GM19240 (cell line): ENCODE measurements around the gene BHMT2.

ENCODE experiments used
- DNase-seq: peaks from one replicate; pipeline ENCODE4 v3.0.0; 2011; ENCODE audit warnings: low spot score; ENCODE audit not compliant: insufficient read length

The BHMT2 gene

GRCh38 chr5:79059674-79060073 is 9.9 kb upstream of the BHMT2 start:
- DNase-seq, result no peak

- no peak for DNase-seq
Measured at GRCh38 chr5:79062436-79062835, 7.1 kb upstream of the BHMT2 start.

DNA sequence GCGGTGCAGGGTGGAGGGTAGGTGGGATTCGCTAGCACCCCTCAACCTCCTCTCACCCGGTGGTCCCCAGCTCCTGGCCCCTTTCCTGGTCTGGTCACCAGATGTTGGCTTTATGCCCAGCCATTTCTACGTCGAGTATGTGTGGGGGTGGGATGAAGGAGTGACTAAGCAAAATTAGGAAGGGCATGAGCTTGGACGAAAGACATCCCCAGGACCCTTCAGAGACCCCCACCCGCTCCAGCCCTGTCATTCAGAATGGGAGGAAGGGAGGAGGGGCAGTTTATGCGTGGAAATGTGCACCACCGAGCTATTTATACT is 742 bp downstream of the BHMT2 start:
- no peak for DNase-seq

GRCh38 chr5:79074641-79075040 is 5.1 kb downstream of the BHMT2 start:
- DNase-seq, result no peak

DNA sequence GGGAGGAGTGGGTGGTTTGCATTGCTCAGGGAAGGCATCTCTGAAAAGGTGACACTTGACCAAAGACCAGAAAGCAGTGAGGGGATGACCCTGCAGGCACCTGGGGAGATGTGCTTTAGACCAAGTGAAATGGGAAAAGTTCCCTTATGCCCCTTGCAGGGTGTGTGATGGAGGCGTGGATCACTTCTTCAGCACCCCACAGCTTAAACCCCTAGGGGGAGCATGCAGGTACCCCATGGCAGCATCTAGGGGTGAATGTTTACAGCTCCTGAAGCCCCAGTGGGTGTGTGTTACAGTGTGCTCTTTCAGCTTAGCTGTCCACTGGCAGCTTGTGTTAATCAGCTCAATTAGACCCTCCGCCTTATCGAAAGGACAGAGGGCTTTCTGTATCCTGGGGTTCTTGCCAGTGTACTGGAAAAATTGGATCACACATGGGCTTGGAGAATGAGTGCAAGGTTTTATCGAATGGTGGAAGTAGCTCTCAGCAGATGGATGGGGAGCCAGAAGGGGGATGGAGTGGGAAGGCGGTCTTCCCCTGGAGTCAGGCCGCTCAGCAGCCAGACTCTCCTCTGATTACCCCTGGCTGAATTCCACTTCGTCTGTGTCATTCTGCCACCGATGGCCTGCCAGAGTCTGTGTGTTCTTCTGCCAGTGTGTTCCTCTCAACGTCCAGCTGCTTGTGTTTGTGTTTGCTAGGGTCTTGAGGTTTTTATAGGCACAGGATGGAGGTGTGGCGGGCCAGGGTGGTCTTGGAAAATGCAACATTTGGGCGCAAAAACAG is 6.3 kb downstream of the BHMT2 start:
- DNase-seq, result no peak

DNA sequence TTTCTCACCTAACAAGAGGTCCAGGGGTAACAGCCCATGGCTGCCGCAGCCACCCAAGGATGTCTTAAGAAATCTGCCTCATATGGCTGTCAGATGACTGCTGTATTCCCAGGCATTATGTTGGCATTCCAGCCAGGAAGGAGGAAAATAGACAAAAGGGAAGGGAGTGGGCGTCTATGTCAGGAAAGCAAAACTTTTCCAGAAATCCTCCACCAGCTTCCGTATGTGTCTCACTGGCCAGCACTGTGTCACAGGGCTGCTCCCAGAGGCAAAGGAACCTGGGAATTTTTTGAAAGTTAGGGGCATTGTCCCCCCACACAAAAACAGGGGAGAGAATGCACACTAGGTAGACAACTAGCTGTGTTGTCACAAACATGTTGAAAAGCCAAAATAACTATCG is 7.3 kb downstream of the BHMT2 start:
- DNase-seq, result no peak

- no peak for DNase-seq
Measured at GRCh38 chr5:79077680-79078365, 8.3 kb downstream of the BHMT2 start.

DNA sequence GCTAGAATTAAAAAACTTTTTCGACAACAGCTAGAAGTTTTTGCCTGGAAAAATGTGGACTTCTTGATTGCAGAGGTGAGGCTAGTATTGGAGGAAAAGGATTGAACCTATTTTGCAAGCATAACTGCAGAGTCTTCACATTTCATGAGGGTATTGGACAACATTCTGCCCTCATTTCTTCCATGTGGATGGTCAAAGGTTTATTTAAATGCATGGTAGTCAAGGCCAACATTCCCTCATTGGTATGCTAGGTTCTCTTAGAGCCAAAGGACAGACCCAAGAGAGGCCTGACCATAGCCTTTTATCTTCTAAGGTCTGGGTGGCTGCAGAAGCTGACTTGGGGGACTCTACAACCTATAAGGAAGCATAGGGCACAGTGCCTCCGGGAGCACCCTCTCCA is 11.2 kb downstream of the BHMT2 start:
- DNase-seq, result no peak

- no peak for DNase-seq
Measured at GRCh38 chr5:79081779-79082178, 12.2 kb downstream of the BHMT2 start.

DNA sequence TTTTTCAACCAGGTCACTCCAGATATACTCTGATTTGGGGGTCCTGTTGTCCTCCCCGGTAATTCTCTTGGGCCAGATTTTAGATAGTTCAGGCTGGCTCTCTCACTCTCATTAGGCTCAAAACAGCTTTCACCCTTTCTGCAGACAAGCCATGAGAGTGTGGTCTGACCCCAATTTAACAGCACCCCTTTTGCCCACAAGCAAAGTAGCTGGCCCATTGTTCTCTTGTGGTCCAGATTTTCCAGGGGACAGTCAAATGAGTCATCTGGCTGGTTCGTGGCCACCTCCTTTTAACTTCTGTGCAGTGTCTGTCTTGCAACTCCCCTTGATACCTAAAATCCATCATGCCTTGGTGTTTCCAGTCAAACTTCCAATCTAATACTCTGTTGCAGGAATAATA is 16.5 kb downstream of the BHMT2 start:
- DNase-seq, result no peak

DNA sequence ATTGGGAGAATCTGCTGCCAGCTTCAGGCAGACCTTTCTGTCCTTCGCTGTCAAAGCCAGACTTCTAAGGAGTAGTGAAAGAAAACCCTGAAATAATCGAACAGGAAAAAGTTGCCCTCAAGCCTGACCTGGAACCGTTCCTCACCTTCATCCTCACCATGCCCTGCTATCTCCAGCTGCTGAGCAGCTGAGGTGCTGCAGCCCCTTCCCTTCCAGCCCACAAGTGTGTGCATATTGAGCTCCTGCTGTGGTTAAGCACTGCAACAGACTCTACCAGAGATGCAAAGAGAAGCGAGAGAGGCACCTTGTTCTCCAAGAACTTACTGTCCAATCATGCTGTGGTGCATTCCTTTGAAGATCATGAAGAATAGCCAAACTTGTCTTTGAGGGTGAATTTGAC is 18.9 kb downstream of the BHMT2 start:
- DNase-seq, result no peak

GRCh38 chr5:79091064-79091463 is 21.5 kb downstream of the BHMT2 start:
- DNase-seq, result no peak

DNA sequence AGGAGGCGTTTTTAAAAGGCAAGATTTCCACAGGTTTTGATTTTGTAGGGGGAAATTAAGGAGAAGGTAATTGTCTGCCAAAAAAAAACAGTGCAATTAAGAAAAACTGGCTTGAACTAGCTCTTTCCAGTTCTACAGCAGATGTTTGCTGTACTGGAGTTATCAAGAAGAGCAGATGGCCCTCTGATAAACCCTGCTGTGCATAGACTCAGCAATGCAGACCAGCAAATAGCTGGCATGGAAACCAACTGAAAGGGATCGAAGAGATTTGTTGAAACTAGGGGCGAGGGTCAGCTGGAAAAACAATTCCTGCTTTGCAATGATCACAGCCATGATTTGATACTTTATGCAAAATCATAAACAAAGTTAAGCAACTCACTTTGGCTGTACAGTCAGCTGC is 24.2 kb downstream of the BHMT2 start:
- no peak for DNase-seq

- DNase-seq, result no peak
Measured at GRCh38 chr5:79105868-79106267, 36.3 kb downstream of the BHMT2 start.

GRCh38 chr5:79107020-79107796 is 37.6 kb downstream of the BHMT2 start:
- DNase-seq, result no peak

DNA sequence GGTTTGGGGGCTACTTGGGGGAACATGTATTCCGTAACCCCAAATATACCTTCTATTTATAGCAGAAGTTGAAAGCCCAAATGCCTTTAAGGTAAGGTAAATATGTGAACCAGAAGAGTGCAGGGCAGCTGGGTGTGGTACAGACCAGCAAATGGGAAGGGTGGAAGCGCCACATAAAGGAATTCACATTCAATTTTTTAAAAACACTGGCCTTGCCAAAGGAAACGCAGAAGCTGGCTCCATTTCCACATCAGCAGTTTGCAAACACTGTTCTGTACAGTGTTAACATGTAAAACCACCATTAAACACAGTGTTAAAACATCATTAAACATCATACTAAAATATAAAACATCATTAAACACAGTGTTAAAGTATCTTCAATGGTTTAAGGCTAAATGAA is 38.5 kb downstream of the BHMT2 start:
- DNase-seq, result no peak

- DNase-seq, result no peak
Measured at GRCh38 chr5:79108792-79109191, 39.2 kb downstream of the BHMT2 start.

DNA sequence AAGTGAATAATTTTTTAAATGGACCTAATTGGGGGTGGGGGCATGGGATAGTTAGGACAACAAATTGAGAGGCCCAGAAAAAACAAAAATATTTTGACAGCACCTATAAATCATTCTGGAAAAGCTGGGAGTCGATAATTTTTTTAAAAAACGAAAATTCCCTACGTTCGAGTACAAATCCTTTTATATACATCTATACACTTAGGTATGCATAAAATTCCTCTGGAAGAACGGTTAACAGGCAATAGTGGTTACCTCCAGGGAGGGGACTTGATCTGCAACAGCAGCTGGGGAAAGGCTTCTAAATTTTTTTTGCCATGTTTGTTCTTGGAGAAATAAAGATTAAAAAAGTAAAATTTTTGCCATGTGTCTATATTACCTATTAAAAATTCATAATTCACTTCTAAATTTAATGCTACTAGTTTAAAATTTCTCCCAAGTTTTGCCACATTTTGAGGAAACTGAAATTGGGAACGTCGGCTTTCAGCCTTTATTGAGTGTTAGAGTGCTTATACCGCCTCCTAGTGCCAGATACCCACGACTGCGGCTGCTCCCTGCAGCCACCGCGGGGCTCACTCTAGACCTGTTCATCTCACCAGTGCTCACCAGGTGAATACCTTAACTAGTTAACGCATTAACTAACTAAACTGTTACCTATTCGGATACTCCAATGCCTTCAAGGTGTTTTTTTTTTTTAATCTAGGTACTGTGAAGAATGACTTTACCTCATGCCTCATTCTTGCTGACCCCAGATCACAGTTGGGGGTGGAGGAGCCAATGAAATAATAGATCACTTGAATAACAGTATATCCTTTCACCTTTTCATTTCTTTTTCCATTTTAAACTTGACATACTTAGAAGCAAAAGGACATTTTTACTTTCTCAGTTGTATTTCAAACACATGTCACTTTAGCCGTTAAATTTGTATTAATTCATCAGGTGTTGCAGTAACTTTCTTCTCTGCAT is 40.2 kb downstream of the BHMT2 start:
- no peak for DNase-seq

GRCh38 chr5:79111387-79111959 is 41.9 kb downstream of the BHMT2 start, which contains the start of gene BHMT:
Gene BHMT (plus strand): TSS chr5:79111809. CDS start chr5:79111886, 77 bp downstream.
- DNase-seq, result no peak

DNA sequence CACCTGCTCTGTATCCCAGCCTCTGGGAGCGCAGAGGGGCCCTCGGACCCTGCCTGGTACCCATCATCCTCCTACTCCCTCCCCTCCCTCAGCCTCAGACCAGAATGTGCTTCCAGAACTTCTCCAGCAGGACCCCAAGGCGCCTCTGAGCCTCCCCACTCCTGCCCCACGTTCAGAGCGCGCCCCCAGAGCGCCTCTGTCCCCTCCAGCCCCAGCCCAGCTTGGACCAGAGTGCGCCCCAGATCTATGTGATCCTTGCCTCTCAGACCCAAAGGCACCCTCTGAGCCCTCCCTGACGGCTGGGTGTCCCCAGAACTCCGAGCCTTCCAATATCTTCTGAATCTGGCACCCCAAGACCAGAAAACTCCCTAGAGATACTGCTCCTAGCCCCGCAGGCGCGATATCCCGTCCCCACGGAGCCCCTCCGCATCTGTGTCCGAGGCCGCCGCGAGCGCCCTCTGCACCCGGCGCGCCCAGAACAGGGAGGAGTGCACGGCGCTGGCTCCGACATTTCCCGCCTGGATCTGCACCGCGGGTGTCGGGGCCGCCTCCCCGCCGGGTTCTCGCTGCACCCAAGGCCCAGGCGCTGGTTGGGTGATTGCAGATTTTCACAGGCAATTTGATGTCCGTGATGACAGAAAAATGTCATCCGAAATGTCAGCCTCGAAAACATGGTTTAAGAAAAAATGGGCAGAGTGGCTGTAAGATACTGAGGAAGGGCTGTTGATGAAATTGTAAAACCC is 42.6 kb downstream of the BHMT2 start:
- DNase-seq, result no peak
